Neural progenitor cell (in vitro differentiated cells): ENCODE results near the gene RIPOR3.

Experiments
- EZH2 ChIP-seq: fragments of 200-600 bp; sonication (generic); IDR thresholded peaks from 2 replicates; pipeline ENCODE4 v1.6.1; 2017; ENCODE audit warnings: antibody characterized with exemption, mild to moderate bottlenecking, moderate library complexity
- EZH2phosphoT487 ChIP-seq: fragments of 200-600 bp; sonication (generic); IDR thresholded peaks from 2 replicates; pipeline ENCODE4 v1.6.1; 2017; ENCODE audit warnings: antibody characterized with exemption
- TF ChIP-seq, protein P1 (sequence below): fragments of 200-600 bp; sonication (generic); IDR thresholded peaks from 2 replicates; pipeline ENCODE4 v1.5.1; 2017; ENCODE audit warnings: antibody characterized with exemption, mild to moderate bottlenecking

DNA sequence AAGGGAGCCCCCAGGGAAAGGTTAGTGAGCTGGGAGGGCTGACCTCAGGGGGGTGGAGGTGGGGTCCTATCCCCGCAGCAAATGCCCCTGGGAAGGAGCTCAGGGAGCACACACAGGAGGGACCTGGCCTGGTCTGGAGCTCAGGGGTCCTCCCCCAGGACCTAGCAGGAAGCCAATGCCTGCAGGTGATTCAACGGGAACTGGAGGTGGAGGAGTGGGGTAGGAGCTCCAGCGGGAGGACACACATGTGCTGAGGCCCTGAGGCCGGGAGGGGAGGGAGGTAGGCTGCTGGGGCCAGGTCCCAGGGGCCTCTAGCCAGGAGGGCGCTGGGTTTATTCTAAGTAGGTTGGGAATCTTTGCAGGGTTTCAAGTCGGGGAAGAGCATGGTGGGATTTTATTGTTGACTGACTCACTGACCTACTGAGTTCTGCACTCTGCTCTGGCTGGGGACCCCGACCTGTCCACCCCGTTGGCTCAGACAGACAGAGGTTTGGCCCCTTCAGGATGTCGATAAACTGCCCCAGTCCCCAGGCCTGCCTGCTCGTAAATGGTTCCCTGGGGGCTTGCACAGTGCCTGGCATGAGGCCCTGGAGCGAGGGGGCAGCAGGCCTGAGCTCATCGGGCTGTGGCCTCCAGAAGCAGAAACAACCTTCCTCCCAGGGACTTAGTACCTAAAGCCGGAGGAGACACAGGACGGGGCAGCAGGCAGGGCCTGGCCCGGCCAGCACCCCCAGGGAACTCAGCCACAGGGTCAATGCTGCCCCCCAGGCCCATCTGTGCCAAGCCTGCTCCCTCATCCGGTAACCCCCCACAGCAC is 62.3 kb downstream of the RIPOR3 start:
- TF ChIP-seq, protein P1, sequence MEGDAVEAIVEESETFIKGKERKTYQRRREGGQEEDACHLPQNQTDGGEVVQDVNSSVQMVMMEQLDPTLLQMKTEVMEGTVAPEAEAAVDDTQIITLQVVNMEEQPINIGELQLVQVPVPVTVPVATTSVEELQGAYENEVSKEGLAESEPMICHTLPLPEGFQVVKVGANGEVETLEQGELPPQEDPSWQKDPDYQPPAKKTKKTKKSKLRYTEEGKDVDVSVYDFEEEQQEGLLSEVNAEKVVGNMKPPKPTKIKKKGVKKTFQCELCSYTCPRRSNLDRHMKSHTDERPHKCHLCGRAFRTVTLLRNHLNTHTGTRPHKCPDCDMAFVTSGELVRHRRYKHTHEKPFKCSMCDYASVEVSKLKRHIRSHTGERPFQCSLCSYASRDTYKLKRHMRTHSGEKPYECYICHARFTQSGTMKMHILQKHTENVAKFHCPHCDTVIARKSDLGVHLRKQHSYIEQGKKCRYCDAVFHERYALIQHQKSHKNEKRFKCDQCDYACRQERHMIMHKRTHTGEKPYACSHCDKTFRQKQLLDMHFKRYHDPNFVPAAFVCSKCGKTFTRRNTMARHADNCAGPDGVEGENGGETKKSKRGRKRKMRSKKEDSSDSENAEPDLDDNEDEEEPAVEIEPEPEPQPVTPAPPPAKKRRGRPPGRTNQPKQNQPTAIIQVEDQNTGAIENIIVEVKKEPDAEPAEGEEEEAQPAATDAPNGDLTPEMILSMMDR: no peak
- TF ChIP-seq EZH2: no peak
- no peak for TF ChIP-seq EZH2phosphoT487
